ENCODE measurements around the gene SLC35F5. TPM values are rescaled to one million over a fixed set of nuclear protein-coding genes. Genes with fewer than 3 reads are reported as not detected.

Gene SLC35F5
- total RNA-seq, 2 experiments from 2014 or later: 51.1 to 56.3 TPM

Small RNAs within 50 kb of the gene (microRNA-seq; reads per million reads assigned to microRNA genes)
- not detected for gene MIR4782 (ENCODE audit: borderline replicate concordance)

Small RNAs within 50 kb of the gene (small RNA-seq; reads per million reads assigned to genes)
- gene MIR4782 (not detected), gene RNU6-744P (not detected)

Other genes starting within 250 kb of the SLC35F5 start
- gene RABL2A, start 129.4 kb downstream of the SLC35F5 start, total RNA-seq (2014; rRNA removed; shearing (Covaris generic)): 14.0 and 25.8 TPM in 2 replicates
- gene RABL2A, start 129.4 kb downstream of the SLC35F5 start, total RNA-seq (2022): 25.2 and 26.3 TPM in 2 replicates
- gene ACTR3, start 133.4 kb upstream of the SLC35F5 start, total RNA-seq (2014; rRNA removed; shearing (Covaris generic)): 168 and 192 TPM in 2 replicates
- 307 and 320 TPM in 2 replicates for gene ACTR3, start 133.4 kb upstream of the SLC35F5 start, total RNA-seq (2022)